A549 (cell line): ENCODE data around the gene GSK3A. TPM values are rescaled to one million over a fixed set of nuclear protein-coding genes. Genes with fewer than 3 reads are reported as not detected.

Source experiments
- ATOH8 ChIP-seq: fragments of 250-450 bp; sonication (Bioruptor Pico); IDR thresholded peaks from 2 replicates; pipeline ENCODE4 v1.5.0; 2020; ENCODE audit warnings: low read depth, mild to moderate bottlenecking, moderate library complexity
- BHLHE40 ChIP-seq: IDR thresholded peaks from 2 replicates; pipeline ENCODE4 v1.6.1; 2012; ENCODE audit warnings: low read depth, low read length, inconsistent platforms
- CBX2 ChIP-seq: fragments of 200-600 bp; sonication (generic); IDR thresholded peaks from 2 replicates; pipeline ENCODE4 v1.6.1; 2016; ENCODE audit warnings: low read depth, mild to moderate bottlenecking, borderline replicate concordance
- CHD2 ChIP-seq: fragments of 150-350 bp; IDR thresholded peaks from 2 replicates; pipeline ENCODE4 v1.6.1; 2014; ENCODE audit warnings: low read length; ENCODE audit not compliant: partially characterized antibody
- CHD4 ChIP-seq: fragments of 200-600 bp; sonication (generic); IDR thresholded peaks from 2 replicates; pipeline ENCODE4 v1.6.1; 2016; ENCODE audit warnings: antibody characterized with exemption, mild to moderate bottlenecking, borderline replicate concordance
- EHF ChIP-seq: fragments of 250-450 bp; sonication (Bioruptor Pico); IDR thresholded peaks from 2 replicates; pipeline ENCODE4 v1.5.0; 2020; ENCODE audit warnings: mild to moderate bottlenecking
- EHMT2 ChIP-seq: fragments of 200-600 bp; sonication (generic); IDR thresholded peaks from 2 replicates; pipeline ENCODE4 v1.6.1; 2016; ENCODE audit warnings: antibody characterized with exemption, low read depth, mild to moderate bottlenecking, moderate library complexity
- EP300 ChIP-seq, 2 experiments: fragments of >200 bp; sonication (Bioruptor Twin); formaldehyde crosslinking; IDR thresholded peaks; 2 replicates in 1 of 2; 3 replicates in 1 of 2; pipeline ENCODE4 v1.6.1; 2016 to 2017
- ESRRA ChIP-seq: fragments of 150-350 bp; IDR thresholded peaks from 2 replicates; pipeline ENCODE4 v1.6.1; 2014; ENCODE audit warnings: mild to moderate bottlenecking, low read length, borderline replicate concordance
- FOSB ChIP-seq: fragments of 250-450 bp; sonication (Bioruptor Pico); IDR thresholded peaks from 2 replicates; pipeline ENCODE4 v1.5.0; 2020; ENCODE audit warnings: mild to moderate bottlenecking, moderate library complexity
- FOSL2 ChIP-seq, 2 experiments: fragments of 450-650 bp in 1 of 2; fragments of >200 bp in 1 of 2; sonication (Bioruptor Twin) in 1 of 2; formaldehyde crosslinking; IDR thresholded peaks; 2 replicates each; pipeline versions ENCODE4 v1.5.0 to v1.6.1; 2016 to 2020; ENCODE audit warnings: mild to moderate bottlenecking in 1 of 2, moderate library complexity in 1 of 2
- GATA3 ChIP-seq: IDR thresholded peaks from 2 replicates; pipeline ENCODE4 v1.6.1; 2012; ENCODE audit warnings: borderline replicate concordance
- HDAC2 ChIP-seq: fragments of 200-600 bp; sonication (generic); IDR thresholded peaks from 2 replicates; pipeline ENCODE4 v1.6.1; 2016
- HOXA7 ChIP-seq: fragments of 250-450 bp; sonication (Bioruptor Pico); IDR thresholded peaks from 2 replicates; pipeline ENCODE4 v1.5.0; 2020; ENCODE audit warnings: mild to moderate bottlenecking, moderate library complexity
- HOXB13 ChIP-seq: fragments of 250-450 bp; sonication (Bioruptor Pico); IDR thresholded peaks from 2 replicates; pipeline ENCODE4 v1.5.0; 2020; ENCODE audit warnings: low read depth, mild to moderate bottlenecking, moderate library complexity
- HOXB5 ChIP-seq: fragments of 250-450 bp; sonication (Bioruptor Pico); IDR thresholded peaks from 2 replicates; pipeline ENCODE4 v1.5.0; 2020; ENCODE audit warnings: mild to moderate bottlenecking, moderate library complexity
- JUNB ChIP-seq: fragments of >200 bp; sonication (Bioruptor Twin); formaldehyde crosslinking; IDR thresholded peaks from 2 replicates; pipeline ENCODE4 v1.6.1; 2016
- KDM1A ChIP-seq: fragments of 200-600 bp; sonication (generic); IDR thresholded peaks from 2 replicates; pipeline ENCODE4 v1.6.1; 2016; ENCODE audit warnings: low read depth, mild to moderate bottlenecking
- MAFK ChIP-seq: fragments of 450-650 bp; IDR thresholded peaks from 2 replicates; pipeline ENCODE4 v1.6.1; 2014; ENCODE audit not compliant: partially characterized antibody
- MAZ ChIP-seq: fragments of 150-350 bp; IDR thresholded peaks from 2 replicates; pipeline ENCODE4 v1.6.1; 2014; ENCODE audit warnings: antibody characterized with exemption, low read depth, low read length, borderline replicate concordance
- NR3C1 ChIP-seq: fragments of >200 bp; sonication (Bioruptor Twin); formaldehyde crosslinking; IDR thresholded peaks from 3 replicates; pipeline ENCODE4 v1.6.1; 2017
- PHF8 ChIP-seq: fragments of 200-600 bp; sonication (generic); IDR thresholded peaks from 2 replicates; pipeline ENCODE4 v1.6.1; 2016; ENCODE audit warnings: low read depth, mild to moderate bottlenecking, antibody characterized with exemption, moderate library complexity, borderline replicate concordance
- RAD21 ChIP-seq, 2 experiments: fragments of >200 bp in 1 of 2; sonication (Bioruptor Twin) in 1 of 2; formaldehyde crosslinking in 1 of 2; IDR thresholded peaks in 1 of 2; conservative IDR thresholded peaks in 1 of 2; 2 replicates in 1 of 2; 3 replicates in 1 of 2; pipeline ENCODE4 v1.6.1; 2012 to 2018; ENCODE audit warnings: inconsistent platforms in 1 of 2
- RCOR1 ChIP-seq: fragments of 150-350 bp; IDR thresholded peaks from 2 replicates; pipeline ENCODE4 v1.6.1; 2014; ENCODE audit warnings: antibody characterized with exemption, low read length, low read depth
- REST ChIP-seq: fragments of 200-600 bp; sonication (generic); IDR thresholded peaks from 2 replicates; pipeline ENCODE4 v1.6.1; 2016; ENCODE audit warnings: antibody characterized with exemption, mild to moderate bottlenecking, moderate library complexity
- RNF2 ChIP-seq: fragments of 200-600 bp; sonication (generic); IDR thresholded peaks from 2 replicates; pipeline ENCODE4 v1.6.1; 2016; ENCODE audit warnings: low read depth, mild to moderate bottlenecking, antibody characterized with exemption, moderate library complexity, borderline replicate concordance
- SMC3 ChIP-seq: fragments of >200 bp; sonication (Bioruptor Twin); formaldehyde crosslinking; IDR thresholded peaks from 3 replicates; pipeline ENCODE4 v1.6.1; 2018; ENCODE audit warnings: inconsistent platforms
- ZFP36 ChIP-seq: fragments of 450-650 bp; IDR thresholded peaks from 2 replicates; pipeline ENCODE4 v1.6.1; 2014; ENCODE audit warnings: borderline replicate concordance; ENCODE audit not compliant: partially characterized antibody
- ZNF302 ChIP-seq: fragments of 250-450 bp; sonication (Bioruptor Pico); IDR thresholded peaks from 2 replicates; pipeline ENCODE4 v1.9.0; 2021; ENCODE audit warnings: inconsistent platforms, mild to moderate bottlenecking, moderate library complexity
- polyA plus RNA-seq, 4 experiments: library from polyadenylated mRNA; depleted of rRNA in 3 of 4; stranded (reverse); fragments of >200 nt; fragmentation: RNase III in 1 of 4; extraction: RNeasy Plus Mini Kit Qiagen cat#74134 plus additional on column Dnase treatment in 1 of 4; gene quantifications; 2 replicates in 3 of 4; 3 replicates in 1 of 4; pipeline ENCODE4 v1.2.3, GENCODE V29; 2011 to 2017
- TF ChIP-seq, protein P1 (sequence below): IDR thresholded peaks from 2 replicates; pipeline ENCODE4 v1.6.1; 2012
- TF ChIP-seq, protein P2 (sequence below): fragments of 250-450 bp; sonication (Bioruptor Pico); IDR thresholded peaks from 2 replicates; pipeline ENCODE4 v1.5.0; 2021; ENCODE audit warnings: mild to moderate bottlenecking, moderate library complexity, borderline replicate concordance

GSK3A gene
- polyA plus RNA-seq, 2 of the 4 experiments (the other 2 are of a cell fraction), result 55.2 to 85.1 TPM

DNA sequence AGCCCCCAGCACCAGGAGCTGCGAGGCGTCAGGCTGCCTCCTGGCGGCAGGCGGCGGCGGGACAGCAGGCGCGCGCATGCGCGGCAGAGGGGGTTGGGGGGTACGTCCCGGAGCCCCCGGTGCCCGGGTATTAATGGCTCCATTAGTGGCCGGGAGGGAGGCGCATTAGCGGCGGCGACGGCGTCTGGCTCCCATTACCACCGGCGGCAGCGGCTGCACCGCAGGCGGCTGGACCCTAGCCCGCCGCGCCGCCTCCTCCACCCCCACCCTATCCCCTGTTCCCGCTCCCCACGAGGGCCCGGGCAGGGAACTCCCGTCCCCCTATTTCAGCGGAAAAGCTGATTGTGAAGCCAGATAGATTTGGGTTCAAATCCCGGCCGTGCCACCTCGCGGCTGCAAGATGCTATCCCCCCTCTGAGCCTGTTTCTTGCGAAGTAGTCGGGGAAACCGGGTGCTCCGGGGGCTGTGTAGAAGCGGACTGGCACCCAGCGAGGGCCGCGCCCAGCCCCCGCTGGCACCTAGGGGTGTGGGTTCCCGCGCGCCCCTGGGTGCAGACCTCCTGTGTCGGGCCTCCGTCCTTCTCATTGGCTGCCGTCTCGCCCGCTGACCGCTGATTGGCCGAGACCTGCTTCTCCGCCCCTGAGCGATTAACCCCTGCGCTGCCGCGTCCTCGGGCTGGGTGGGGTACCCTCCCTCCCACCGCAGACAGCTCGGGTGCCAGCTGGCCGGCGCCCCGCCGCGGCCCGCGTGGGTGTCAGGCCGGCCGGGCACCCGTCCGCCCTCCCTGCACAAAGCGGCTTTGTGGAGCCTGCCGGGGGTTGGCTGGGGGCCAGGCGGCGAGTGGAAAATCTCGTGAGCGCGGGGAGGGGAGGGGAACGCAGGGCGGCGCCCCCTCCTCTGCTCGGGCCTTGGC is 37.8 kb upstream of the GSK3A start (continued):
- peak; percentile 46 for TF ChIP-seq REST
- no peak for TF ChIP-seq RCOR1
- TF ChIP-seq RNF2, result no peak
- TF ChIP-seq ZFP36, result no peak
- no peak for TF ChIP-seq HOXA7 (CRISPR knock-in tag)
- TF ChIP-seq CHD4, result no peak
- TF ChIP-seq MAFK, result no peak
- TF ChIP-seq CBX2, result no peak
- TF ChIP-seq, protein P1, sequence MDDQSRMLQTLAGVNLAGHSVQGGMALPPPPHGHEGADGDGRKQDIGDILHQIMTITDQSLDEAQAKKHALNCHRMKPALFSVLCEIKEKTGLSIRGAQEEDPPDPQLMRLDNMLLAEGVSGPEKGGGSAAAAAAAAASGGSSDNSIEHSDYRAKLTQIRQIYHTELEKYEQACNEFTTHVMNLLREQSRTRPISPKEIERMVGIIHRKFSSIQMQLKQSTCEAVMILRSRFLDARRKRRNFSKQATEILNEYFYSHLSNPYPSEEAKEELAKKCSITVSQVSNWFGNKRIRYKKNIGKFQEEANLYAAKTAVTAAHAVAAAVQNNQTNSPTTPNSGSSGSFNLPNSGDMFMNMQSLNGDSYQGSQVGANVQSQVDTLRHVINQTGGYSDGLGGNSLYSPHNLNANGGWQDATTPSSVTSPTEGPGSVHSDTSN, result peak; percentile 62
- TF ChIP-seq, protein P2, sequence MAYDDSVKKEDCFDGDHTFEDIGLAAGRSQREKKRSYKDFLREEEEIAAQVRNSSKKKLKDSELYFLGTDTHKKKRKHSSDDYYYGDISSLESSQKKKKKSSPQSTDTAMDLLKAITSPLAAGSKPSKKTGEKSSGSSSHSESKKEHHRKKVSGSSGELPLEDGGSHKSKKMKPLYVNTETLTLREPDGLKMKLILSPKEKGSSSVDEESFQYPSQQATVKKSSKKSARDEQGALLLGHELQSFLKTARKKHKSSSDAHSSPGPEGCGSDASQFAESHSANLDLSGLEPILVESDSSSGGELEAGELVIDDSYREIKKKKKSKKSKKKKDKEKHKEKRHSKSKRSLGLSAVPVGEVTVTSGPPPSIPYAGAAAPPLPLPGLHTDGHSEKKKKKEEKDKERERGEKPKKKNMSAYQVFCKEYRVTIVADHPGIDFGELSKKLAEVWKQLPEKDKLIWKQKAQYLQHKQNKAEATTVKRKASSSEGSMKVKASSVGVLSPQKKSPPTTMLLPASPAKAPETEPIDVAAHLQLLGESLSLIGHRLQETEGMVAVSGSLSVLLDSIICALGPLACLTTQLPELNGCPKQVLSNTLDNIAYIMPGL (CRISPR knock-in tag), result no peak
- no peak for TF ChIP-seq ZNF302 (CRISPR knock-in tag)
- peak; percentile 70 to 85; a peak in 4 of 5 replicates for TF ChIP-seq RAD21 (conservative IDR thresholded peaks at IDR 0.05 in 1 of 2, IDR thresholded peaks at IDR 0.05 in 1 of 2)
- 0 out of 2 replicates have a peak, but pooled peaks have one; percentile 19 for TF ChIP-seq HOXB13 (CRISPR knock-in tag)
- no peak for TF ChIP-seq BHLHE40
- TF ChIP-seq MAZ, result peak; percentile 76; the same call in 1 of the 2 replicates
- no peak for TF ChIP-seq NR3C1
- TF ChIP-seq KDM1A, result no peak
- no peak for TF ChIP-seq ATOH8 (CRISPR knock-in tag)
- TF ChIP-seq HDAC2, result peak; percentile 11; the same call in 1 of the 2 replicates
- no peak for TF ChIP-seq ESRRA
- TF ChIP-seq JUNB, result no peak; the same call in 1 of the 2 replicates
- no peak for TF ChIP-seq EHF (CRISPR knock-in tag)
- TF ChIP-seq FOSL2 (IDR thresholded peaks at IDR 0.05), result no peak
- 0 out of 2 replicates have a peak, but pooled peaks have one; percentile 7 for TF ChIP-seq FOSL2 (CRISPR knock-in tag; IDR thresholded peaks at IDR 0.05)
- no peak; a peak in 1 of 5 replicates for TF ChIP-seq EP300 (IDR thresholded peaks at IDR 0.05)
- peak; percentile 53; the same call in 1 of the 2 replicates for TF ChIP-seq HOXB5
- TF ChIP-seq GATA3, result peak; percentile 56
- no peak for TF ChIP-seq FOSB (CRISPR knock-in tag)
- no peak for TF ChIP-seq PHF8
- peak; percentile 82 for TF ChIP-seq SMC3
- TF ChIP-seq EHMT2, result no peak
- no peak for TF ChIP-seq CHD2
